Osteocyte (in vitro differentiated cells): ENCODE results near the gene ITGA3. TPM values are rescaled to one million over a fixed set of nuclear protein-coding genes. Genes with fewer than 3 reads are reported as not detected.
"Not testable (repeated sequence)": the region's sequence is repeated elsewhere in the genome, so short reads cannot be mapped to it uniquely, and the experiment has no call there.

Experiments
- DNase-seq: peaks from one replicate; pipeline ENCODE4 v3.0.0; 2021; ENCODE audit warnings: mixed read lengths; ENCODE audit not compliant: unreplicated experiment; ENCODE audit errors: extremely low spot score
- H3K27ac Mint-ChIP-seq: one replicate; pipeline ENCODE4 v1.8.0; 2021; ENCODE audit warnings: mild to moderate bottlenecking, mixed read lengths; ENCODE audit not compliant: unreplicated experiment
- H3K27me3 Mint-ChIP-seq: one replicate; pipeline ENCODE4 v1.8.0; 2021; ENCODE audit warnings: mixed read lengths; ENCODE audit not compliant: unreplicated experiment
- H3K36me3 Mint-ChIP-seq: one replicate; pipeline ENCODE4 v1.8.0; 2021; ENCODE audit warnings: mixed read lengths; ENCODE audit not compliant: unreplicated experiment
- H3K4me1 Mint-ChIP-seq: one replicate; pipeline ENCODE4 v1.8.0; 2021; ENCODE audit warnings: mixed read lengths; ENCODE audit not compliant: unreplicated experiment
- H3K4me3 Mint-ChIP-seq: one replicate; pipeline ENCODE4 v1.8.0; 2021; ENCODE audit warnings: mild to moderate bottlenecking, moderate library complexity, mixed read lengths; ENCODE audit not compliant: unreplicated experiment
- H3K9me3 Mint-ChIP-seq: one replicate; pipeline ENCODE4 v1.8.0; 2021; ENCODE audit warnings: mixed read lengths; ENCODE audit not compliant: unreplicated experiment
- CTCF ChIP-seq: fragments of 200-600 bp; sonication (generic); IDR thresholded peaks from 2 replicates; pipeline ENCODE4 v1.5.0; 2021; ENCODE audit warnings: antibody characterized with exemption, mild to moderate bottlenecking, moderate library complexity
- total RNA-seq: library from RNA; stranded (reverse); gene quantifications from 2 replicates; pipeline ENCODE4 v1.2.1, GENCODE V29; 2021

Gene ITGA3
- total RNA-seq, 1 donor from 2014 or later = 201 TPM

DNA sequence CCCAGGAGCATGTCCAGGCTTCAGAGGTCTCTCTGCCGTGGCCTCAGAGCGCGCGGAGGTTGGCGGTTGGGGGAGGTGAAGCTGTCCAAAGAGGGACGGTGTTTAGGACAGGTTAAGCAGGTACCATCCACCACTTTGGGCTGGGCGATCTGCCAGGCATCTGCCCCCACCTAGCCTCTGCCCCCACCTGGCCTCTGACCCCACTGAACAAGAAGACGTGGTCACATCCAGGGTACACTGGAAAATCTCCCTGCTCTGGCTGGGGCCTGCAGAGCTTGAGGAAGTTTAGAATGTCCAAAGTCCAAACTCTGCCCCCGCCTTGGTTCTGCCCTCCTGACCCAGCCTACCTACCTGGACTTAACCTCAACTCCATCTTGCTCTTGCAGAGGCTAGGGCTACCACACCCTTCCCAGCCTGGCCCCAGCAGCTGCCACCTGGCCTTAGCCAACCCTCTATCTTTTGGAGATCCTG lies 1.6 kb downstream of the ITGA3 start:
- no peaks in the 10 kb centered on the region for H3K9me3 Mint-ChIP-seq
- H3K27ac Mint-ChIP-seq = peak overlapping the region; percentile 95
- peaks cover 79% of the 10 kb centered on the region for H3K4me1 Mint-ChIP-seq
- peaks cover 1% of the 10 kb centered on the region for H3K36me3 Mint-ChIP-seq
- DNase-seq = no peak
- no peak for TF ChIP-seq CTCF
- no peaks in the 10 kb centered on the region for H3K27me3 Mint-ChIP-seq
- H3K4me3 Mint-ChIP-seq = peak overlapping the region; percentile 94

- H3K4me1 Mint-ChIP-seq = peaks cover 79% of the 10 kb centered on the region
- H3K27me3 Mint-ChIP-seq = no peaks in the 10 kb centered on the region
- peaks cover 1% of the 10 kb centered on the region for H3K36me3 Mint-ChIP-seq
- H3K4me3 Mint-ChIP-seq = peak overlapping the region; percentile 94
- no peaks in the 10 kb centered on the region for H3K9me3 Mint-ChIP-seq
- H3K27ac Mint-ChIP-seq = peak overlapping the region; percentile 95
- no peak for DNase-seq
- no peak for TF ChIP-seq CTCF
These were observed 2.5 kb downstream of the ITGA3 start for GRCh38 chr17:50058296-50058953.

DNA sequence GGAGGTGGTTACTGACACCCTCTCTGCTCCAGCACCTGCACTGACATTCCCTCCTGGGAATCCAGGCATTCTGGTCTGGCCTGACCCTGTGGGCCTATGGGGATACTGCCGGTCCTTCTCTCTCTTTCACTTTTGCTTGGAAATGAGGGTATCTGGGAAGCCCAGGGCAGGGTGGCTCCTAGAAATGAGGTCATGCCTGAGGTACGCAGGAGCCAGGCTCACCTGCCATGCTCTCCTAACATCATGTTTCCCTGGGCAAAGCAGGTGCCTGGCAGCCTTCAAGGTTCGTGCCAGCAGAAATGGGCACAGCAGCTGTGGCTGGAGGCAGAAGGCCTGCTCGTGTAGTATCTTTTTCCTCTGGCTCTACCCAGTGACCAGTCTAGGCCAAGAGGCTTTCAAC lies 3.3 kb downstream of the ITGA3 start:
- TF ChIP-seq CTCF = no peak
- Mint-ChIP-seq H3K4me1 (peaks cover 79% of the 10 kb centered on the region), H3K4me3 (peak overlapping the region; percentile 59), H3K9me3 (no peaks in the 10 kb centered on the region), H3K27ac (peak overlapping the region; percentile 95), H3K36me3 (peaks cover 1% of the 10 kb centered on the region), H3K27me3 (no peaks in the 10 kb centered on the region)
- DNase-seq = no peak

- Mint-ChIP-seq H3K4me1 (peaks cover 85% of the 10 kb centered on the region), H3K27me3 (no peaks in the 10 kb centered on the region), H3K27ac (peak overlapping the region; percentile 95), H3K36me3 (peaks cover 1% of the 10 kb centered on the region), H3K4me3 (peak overlapping the region; percentile 59), H3K9me3 (no peaks in the 10 kb centered on the region)
- no peak for DNase-seq
- TF ChIP-seq CTCF = no peak
These were observed 3.9 kb downstream of the ITGA3 start for GRCh38 chr17:50059759-50060273.

GRCh38 chr17:50060951-50061712 lies 5.2 kb downstream of the ITGA3 start:
- TF ChIP-seq CTCF = no peak
- no peak for DNase-seq
- Mint-ChIP-seq H3K27ac (peak overlapping the region; percentile 95), H3K9me3 (no peaks in the 10 kb centered on the region), H3K4me1 (peaks cover 88% of the 10 kb centered on the region), H3K4me3 (no peak overlapping the region), H3K27me3 (no peaks in the 10 kb centered on the region), H3K36me3 (peaks cover 8% of the 10 kb centered on the region)

GRCh38 chr17:50061713-50062045 lies 5.8 kb downstream of the ITGA3 start:
- H3K27ac Mint-ChIP-seq = peak overlapping the region; percentile 95
- not testable (repeated sequence) for DNase-seq, H3K4me3 Mint-ChIP-seq, H3K36me3 Mint-ChIP-seq, H3K27me3 Mint-ChIP-seq, H3K9me3 Mint-ChIP-seq
- peaks cover 92% of the 10 kb centered on the region for H3K4me1 Mint-ChIP-seq
